ENCODE data around the gene GJB3. TPM values are rescaled to one million over a fixed set of nuclear protein-coding genes. Genes with fewer than 3 reads are reported as not detected.

Gene GJB3
- total RNA-seq, 1 donor: not detected

GRCh38 chr1:34785875-34786470 lies 5.0 kb downstream of the GJB3 start:
- no peak overlapping the region for H3K4me3 ChIP-seq (ENCODE audit: low read depth, low read length)
- DNase-seq (ENCODE audit: low read depth): no peak
- TF ChIP-seq CTCF (IDR thresholded peaks at IDR 0.05; ENCODE audit: insufficient read depth, low read depth, low read length): no peak

- peak; percentile 66 for DNase-seq (ENCODE audit: low read depth)
- peak; percentile 79 for TF ChIP-seq CTCF (IDR thresholded peaks at IDR 0.05; ENCODE audit: insufficient read depth, low read depth, low read length)
- no peak overlapping the region for H3K4me3 ChIP-seq (ENCODE audit: low read depth, low read length)
Observed at GRCh38 chr1:34786521-34787325, 5.7 kb downstream of the GJB3 start.

- DNase-seq (ENCODE audit: low read depth): no peak
- peak; percentile 13 for TF ChIP-seq CTCF (IDR thresholded peaks at IDR 0.05; ENCODE audit: insufficient read depth, low read depth, low read length)
Observed at GRCh38 chr1:34787461-34788420, 6.7 kb downstream of the GJB3 start.

GRCh38 chr1:34790985-34791384 lies 10.0 kb downstream of the GJB3 start:
- no peak for TF ChIP-seq CTCF (IDR thresholded peaks at IDR 0.05; ENCODE audit: insufficient read depth, low read depth, low read length)
- no peak for DNase-seq (ENCODE audit: low read depth)
- H3K4me3 ChIP-seq (ENCODE audit: low read depth, low read length): no peak overlapping the region

More at GRCh38 chr1:34787461-34788420, 6.7 kb downstream of the GJB3 start:
- H3K4me3 ChIP-seq (ENCODE audit: low read depth, low read length): no peak overlapping the region

- DNase-seq (ENCODE audit: low read depth): no peak
- H3K4me3 ChIP-seq (ENCODE audit: low read depth, low read length): no peak overlapping the region
- TF ChIP-seq CTCF (IDR thresholded peaks at IDR 0.05; ENCODE audit: insufficient read depth, low read depth, low read length): no peak
Observed at GRCh38 chr1:34792424-34792823, 11.4 kb downstream of the GJB3 start.

- no peak for TF ChIP-seq CTCF (IDR thresholded peaks at IDR 0.05; ENCODE audit: insufficient read depth, low read depth, low read length)
- H3K4me3 ChIP-seq (ENCODE audit: low read depth, low read length): no peak within 1 kb of the TSS
- no peak for DNase-seq (ENCODE audit: low read depth)
Observed at GRCh38 chr1:34792868-34793727, 12.1 kb downstream of the GJB3 start, which contains the start of gene GJA4. Gene GJA4 (plus strand): TSS chr1:34792999. CDS start chr1:34794214, 1,215 bp downstream.

All from fibroblast of villous mesenchyme (primary cell).